D721Med (cell line): Measurements from ENCODE around the gene DGAT2.

Experiments used
- DNase-seq: peaks from one replicate; pipeline ENCODE4 v3.0.0; 2011; ENCODE audit warnings: low spot score; ENCODE audit not compliant: insufficient read length
- FAIRE-seq: peaks from 2 replicates; lab custom pipeline; 2011; peaks lifted over from hg19 to GRCh38; lab: Jason Lieb, UNC
- CTCF ChIP-seq: IDR thresholded peaks from 2 replicates; pipeline ENCODE4 v1.5.1; 2012; ENCODE audit warnings: mild to moderate bottlenecking, control low read depth; ENCODE audit not compliant: insufficient read depth; ENCODE audit errors: missing control alignments

DGAT2 gene

GRCh38 chr11:75765116-75765515, 3.5 kb upstream of the DGAT2 start:
- FAIRE-seq (no peak), DNase-seq (no peak)
- no peak for TF ChIP-seq CTCF

- no peak for FAIRE-seq
- no peak for DNase-seq
- TF ChIP-seq CTCF, result no peak
Observed at GRCh38 chr11:75766443-75767227, 1.9 kb upstream of the DGAT2 start.

- TF ChIP-seq CTCF, result no peak
- DNase-seq (no peak), FAIRE-seq (no peak)
Observed at GRCh38 chr11:75767228-75767572, 1.4 kb upstream of the DGAT2 start.

GRCh38 chr11:75767793-75768111, 826 bp upstream of the DGAT2 start:
- DNase-seq (no peak), FAIRE-seq (no peak)
- no peak for TF ChIP-seq CTCF

- no peak for DNase-seq
- no peak for FAIRE-seq
- no peak for TF ChIP-seq CTCF
Observed at GRCh38 chr11:75768909-75769771, 562 bp downstream of the DGAT2 start.

- TF ChIP-seq CTCF, result no peak
- FAIRE-seq (no peak), DNase-seq (no peak)
Observed at GRCh38 chr11:75770102-75770501, 1.5 kb downstream of the DGAT2 start.
